Ishikawa (cell line): ENCODE data around the gene MAP3K20.
A peak's percentile ranks its signal among the peaks of the same experiment; 100 is the strongest.

ENCODE experiments used
- CEBPB ChIP-seq: IDR thresholded peaks from 2 replicates; pipeline ENCODE4 v1.6.1; 2012
- CREB1 ChIP-seq: IDR thresholded peaks from 2 replicates; pipeline ENCODE4 v1.6.1; 2012; ENCODE audit warnings: low read depth
- EGR1 ChIP-seq: IDR thresholded peaks from 2 replicates; pipeline ENCODE4 v1.6.1; 2012
- EP300 ChIP-seq: IDR thresholded peaks from 2 replicates; pipeline ENCODE4 v1.6.1; 2012; ENCODE audit warnings: borderline replicate concordance
- FOXM1 ChIP-seq: IDR thresholded peaks from 2 replicates; pipeline ENCODE4 v1.6.1; 2012; ENCODE audit warnings: low read depth, borderline replicate concordance
- MAX ChIP-seq: IDR thresholded peaks from 2 replicates; pipeline ENCODE4 v1.6.1; 2012
- NFIC ChIP-seq: IDR thresholded peaks from 2 replicates; pipeline ENCODE4 v1.6.1; 2012
- RAD21 ChIP-seq: IDR thresholded peaks from 2 replicates; pipeline ENCODE4 v1.6.1; 2012; ENCODE audit warnings: low read depth
- REST ChIP-seq: IDR thresholded peaks from 2 replicates; pipeline ENCODE4 v1.6.1; 2012; ENCODE audit warnings: low read depth, mild to moderate bottlenecking
- TAF1 ChIP-seq: IDR thresholded peaks from 2 replicates; pipeline ENCODE4 v1.6.1; 2012; ENCODE audit warnings: low read depth, mild to moderate bottlenecking
- TCF12 ChIP-seq: IDR thresholded peaks from 2 replicates; pipeline ENCODE4 v1.6.1; 2012; ENCODE audit warnings: low read depth
- TEAD4 ChIP-seq: IDR thresholded peaks from 2 replicates; pipeline ENCODE4 v1.6.1; 2012
- YY1 ChIP-seq: IDR thresholded peaks from 2 replicates; pipeline ENCODE4 v1.6.1; 2012; ENCODE audit warnings: low read depth
- ZBTB7A ChIP-seq: IDR thresholded peaks from 2 replicates; pipeline ENCODE4 v1.6.1; 2012; ENCODE audit warnings: low read depth
- TF ChIP-seq, protein P1 (sequence below): IDR thresholded peaks from 2 replicates; pipeline ENCODE4 v1.6.1; 2012

MAP3K20 gene

GRCh38 chr2:173044686-173045085 is 31.0 kb upstream of the MAP3K20 start:
- no peak for TF ChIP-seq YY1
- no peak for TF ChIP-seq EGR1

DNA sequence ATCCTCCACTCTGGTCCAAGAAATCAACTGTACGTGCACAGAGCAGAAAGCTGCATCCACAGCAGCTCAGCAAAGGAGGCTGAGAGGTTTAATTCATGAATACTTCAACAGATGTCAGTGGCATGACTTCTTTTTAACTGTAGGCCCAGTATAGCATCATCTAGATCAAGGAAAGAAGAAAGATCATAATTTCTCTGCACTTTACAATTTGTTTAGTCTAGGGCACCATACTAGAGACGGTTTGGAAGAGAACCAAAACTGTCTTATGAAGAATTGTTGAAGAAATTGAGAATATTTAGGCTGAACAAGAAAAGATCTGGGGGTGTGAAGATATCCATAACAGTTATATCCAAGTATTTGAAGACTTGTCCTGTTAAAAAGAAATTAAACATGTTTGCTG is 30.5 kb upstream of the MAP3K20 start:
- no peak for TF ChIP-seq CEBPB
- no peak for TF ChIP-seq ZBTB7A
- TF ChIP-seq, protein P1, sequence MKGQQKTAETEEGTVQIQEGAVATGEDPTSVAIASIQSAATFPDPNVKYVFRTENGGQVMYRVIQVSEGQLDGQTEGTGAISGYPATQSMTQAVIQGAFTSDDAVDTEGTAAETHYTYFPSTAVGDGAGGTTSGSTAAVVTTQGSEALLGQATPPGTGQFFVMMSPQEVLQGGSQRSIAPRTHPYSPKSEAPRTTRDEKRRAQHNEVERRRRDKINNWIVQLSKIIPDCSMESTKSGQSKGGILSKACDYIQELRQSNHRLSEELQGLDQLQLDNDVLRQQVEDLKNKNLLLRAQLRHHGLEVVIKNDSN = no peak
- TF ChIP-seq MAX = no peak
- no peak for TF ChIP-seq CREB1

GRCh38 chr2:173048522-173048896 is 27.1 kb upstream of the MAP3K20 start:
- no peak for TF ChIP-seq TEAD4
- no peak for TF ChIP-seq ZBTB7A
- TF ChIP-seq TCF12 = no peak
- TF ChIP-seq CREB1 = no peak
- TF ChIP-seq MAX = no peak
- no peak for TF ChIP-seq REST
- TF ChIP-seq, protein P1 = no peak
- TF ChIP-seq YY1 = no peak
- no peak for TF ChIP-seq NFIC
- no peak for TF ChIP-seq EGR1
- TF ChIP-seq EP300 = no peak
- no peak for TF ChIP-seq FOXM1
- no peak for TF ChIP-seq CEBPB
- no peak for TF ChIP-seq RAD21
- no peak for TF ChIP-seq TAF1

DNA sequence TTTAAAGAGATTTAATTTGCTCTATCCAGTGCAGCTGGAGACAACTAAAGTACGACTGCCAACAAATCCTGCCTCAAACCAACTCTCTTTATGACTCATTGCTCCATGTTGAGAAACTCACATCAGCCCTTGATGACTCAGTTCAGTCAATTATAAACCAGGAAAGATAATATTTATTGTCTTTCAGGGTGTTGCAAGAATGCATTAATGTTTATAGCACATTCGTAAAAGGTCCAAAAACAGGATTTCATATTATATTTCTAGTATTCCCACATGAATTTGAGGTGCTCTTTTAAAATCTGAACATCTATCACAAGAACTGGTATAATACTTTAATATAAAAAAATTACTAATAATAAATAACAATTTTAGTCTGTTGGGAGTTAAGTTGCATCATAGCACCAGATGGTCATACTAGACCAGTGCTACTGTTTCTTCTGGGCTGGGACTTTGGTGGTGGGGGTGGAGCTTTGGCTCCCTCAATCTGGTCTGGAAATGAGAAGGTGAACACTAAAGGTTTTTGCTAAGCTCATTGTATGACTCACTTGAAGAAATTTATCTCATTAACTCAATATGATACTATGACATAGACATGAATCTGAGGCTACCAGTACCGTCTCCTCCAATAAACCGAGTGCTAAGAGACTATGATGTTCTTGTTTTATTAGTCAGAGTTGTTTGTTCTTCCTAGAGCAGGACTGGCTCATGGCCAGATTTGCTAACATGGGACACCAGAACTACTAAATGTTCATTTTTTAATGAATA is 26.6 kb upstream of the MAP3K20 start:
- no peak for TF ChIP-seq REST
- TF ChIP-seq MAX = no peak
- TF ChIP-seq YY1 = no peak
- TF ChIP-seq TEAD4 = no peak
- no peak for TF ChIP-seq RAD21
- TF ChIP-seq ZBTB7A = no peak
- no peak for TF ChIP-seq EP300
- peak; percentile 29; the same call in 1 of the 2 replicates for TF ChIP-seq NFIC
- TF ChIP-seq CEBPB = peak; percentile 90
- TF ChIP-seq TAF1 = no peak
- no peak for TF ChIP-seq CREB1
- no peak for TF ChIP-seq TCF12
- no peak for TF ChIP-seq EGR1
- TF ChIP-seq, protein P1 = no peak
- TF ChIP-seq FOXM1 = no peak; the same call in 1 of the 2 replicates

- TF ChIP-seq RAD21 (no peak), CREB1 (no peak), TEAD4 (no peak), NFIC (no peak), EP300 (no peak), ZBTB7A (no peak), YY1 (no peak), TAF1 (no peak), CEBPB (no peak), MAX (no peak), FOXM1 (no peak)
- TF ChIP-seq, protein P1 = no peak
These were observed 25.8 kb upstream of the MAP3K20 start for GRCh38 chr2:173049831-173050230.
